ENCODE data around the gene GJA3.

The GJA3 gene

GRCh38 chr13:20136781-20137703 is 23.8 kb downstream of the GJA3 start:
- Histone ChIP-seq H3K4me1 (ENCODE audit: control insufficient read depth, insufficient read depth, low read length) (no peaks in the 10 kb centered on the region), H3K36me3 (ENCODE audit: control insufficient read depth, insufficient read depth, low read length) (no peaks in the 10 kb centered on the region), H3K9me3 (ENCODE audit: control insufficient read depth, insufficient read depth, low read length) (no peaks in the 10 kb centered on the region), H3K9ac (ENCODE audit: low read depth, low read length) (no peak overlapping the region), H3K4me3 (ENCODE audit: low read depth, low read length) (peak overlapping the region; percentile 46), H3K27ac (ENCODE audit: low read depth, low read length) (no peak overlapping the region), H3K27me3 (ENCODE audit: control insufficient read depth, insufficient read depth, low read length) (peaks cover 22% of the 10 kb centered on the region)

GRCh38 chr13:20134732-20135131 is 26.1 kb downstream of the GJA3 start:
- Histone ChIP-seq H3K27ac (ENCODE audit: low read depth, low read length) (no peak overlapping the region), H3K9me3 (ENCODE audit: control insufficient read depth, insufficient read depth, low read length) (no peaks in the 10 kb centered on the region), H3K36me3 (ENCODE audit: control insufficient read depth, insufficient read depth, low read length) (no peaks in the 10 kb centered on the region), H3K9ac (ENCODE audit: low read depth, low read length) (no peak overlapping the region), H3K4me3 (ENCODE audit: low read depth, low read length) (no peak overlapping the region), H3K4me1 (ENCODE audit: control insufficient read depth, insufficient read depth, low read length) (no peaks in the 10 kb centered on the region), H3K27me3 (ENCODE audit: control insufficient read depth, insufficient read depth, low read length) (peaks cover 42% of the 10 kb centered on the region)

- H3K36me3 ChIP-seq (ENCODE audit: control insufficient read depth, insufficient read depth, low read length): no peaks in the 10 kb centered on the region
- H3K27me3 ChIP-seq (ENCODE audit: control insufficient read depth, insufficient read depth, low read length): peaks cover 53% of the 10 kb centered on the region
- no peak overlapping the region for H3K27ac ChIP-seq (ENCODE audit: low read depth, low read length)
- no peak overlapping the region for H3K4me3 ChIP-seq (ENCODE audit: low read depth, low read length)
- no peaks in the 10 kb centered on the region for H3K9me3 ChIP-seq (ENCODE audit: control insufficient read depth, insufficient read depth, low read length)
- H3K4me1 ChIP-seq (ENCODE audit: control insufficient read depth, insufficient read depth, low read length): peaks cover 5% of the 10 kb centered on the region; the same call in 1 of the 2 replicates
- H3K9ac ChIP-seq (ENCODE audit: low read depth, low read length): no peak overlapping the region
Measured at GRCh38 chr13:20132052-20132634, 28.7 kb downstream of the GJA3 start.

- Histone ChIP-seq H3K4me1 (ENCODE audit: control insufficient read depth, insufficient read depth, low read length) (peaks cover 5% of the 10 kb centered on the region; the same call in 1 of the 2 replicates), H3K27ac (ENCODE audit: low read depth, low read length) (no peak overlapping the region), H3K36me3 (ENCODE audit: control insufficient read depth, insufficient read depth, low read length) (no peaks in the 10 kb centered on the region), H3K27me3 (ENCODE audit: control insufficient read depth, insufficient read depth, low read length) (peaks cover 44% of the 10 kb centered on the region), H3K4me3 (ENCODE audit: low read depth, low read length) (no peak overlapping the region), H3K9me3 (ENCODE audit: control insufficient read depth, insufficient read depth, low read length) (no peaks in the 10 kb centered on the region), H3K9ac (ENCODE audit: low read depth, low read length) (no peak overlapping the region)
Measured at GRCh38 chr13:20131057-20131832, 29.6 kb downstream of the GJA3 start.

GRCh38 chr13:20130652-20131051 is 30.2 kb downstream of the GJA3 start:
- H3K27me3 ChIP-seq (ENCODE audit: control insufficient read depth, insufficient read depth, low read length): peaks cover 48% of the 10 kb centered on the region
- no peak overlapping the region for H3K9ac ChIP-seq (ENCODE audit: low read depth, low read length)
- H3K4me3 ChIP-seq (ENCODE audit: low read depth, low read length): no peak overlapping the region
- no peaks in the 10 kb centered on the region for H3K9me3 ChIP-seq (ENCODE audit: control insufficient read depth, insufficient read depth, low read length)
- no peaks in the 10 kb centered on the region for H3K36me3 ChIP-seq (ENCODE audit: control insufficient read depth, insufficient read depth, low read length)
- H3K27ac ChIP-seq (ENCODE audit: low read depth, low read length): no peak overlapping the region
- peaks cover 5% of the 10 kb centered on the region; the same call in 1 of the 2 replicates for H3K4me1 ChIP-seq (ENCODE audit: control insufficient read depth, insufficient read depth, low read length)

- H3K27me3 ChIP-seq (ENCODE audit: control insufficient read depth, insufficient read depth, low read length): peaks cover 48% of the 10 kb centered on the region
- no peak overlapping the region for H3K9ac ChIP-seq (ENCODE audit: low read depth, low read length)
Measured at GRCh38 chr13:20130012-20130411, 30.8 kb downstream of the GJA3 start.

GRCh38 chr13:20129076-20129475 is 31.8 kb downstream of the GJA3 start:
- Histone ChIP-seq H3K9ac (ENCODE audit: low read depth, low read length) (no peak overlapping the region), H3K36me3 (ENCODE audit: control insufficient read depth, insufficient read depth, low read length) (no peaks in the 10 kb centered on the region), H3K4me1 (ENCODE audit: control insufficient read depth, insufficient read depth, low read length) (peaks cover 5% of the 10 kb centered on the region; the same call in 1 of the 2 replicates), H3K27ac (ENCODE audit: low read depth, low read length) (no peak overlapping the region), H3K9me3 (ENCODE audit: control insufficient read depth, insufficient read depth, low read length) (no peaks in the 10 kb centered on the region), H3K4me3 (ENCODE audit: low read depth, low read length) (peak overlapping the region; percentile 81), H3K27me3 (ENCODE audit: control insufficient read depth, insufficient read depth, low read length) (peaks cover 48% of the 10 kb centered on the region)

More at GRCh38 chr13:20130012-20130411, 30.8 kb downstream of the GJA3 start:
- H3K27ac ChIP-seq (ENCODE audit: low read depth, low read length): no peak overlapping the region
- H3K9me3 ChIP-seq (ENCODE audit: control insufficient read depth, insufficient read depth, low read length): no peaks in the 10 kb centered on the region
- no peak overlapping the region for H3K4me3 ChIP-seq (ENCODE audit: low read depth, low read length)
- H3K4me1 ChIP-seq (ENCODE audit: control insufficient read depth, insufficient read depth, low read length): peaks cover 5% of the 10 kb centered on the region; the same call in 1 of the 2 replicates
- no peaks in the 10 kb centered on the region for H3K36me3 ChIP-seq (ENCODE audit: control insufficient read depth, insufficient read depth, low read length)

- Histone ChIP-seq H3K9ac (ENCODE audit: low read depth, low read length) (no peak overlapping the region), H3K4me3 (ENCODE audit: low read depth, low read length) (peak overlapping the region; percentile 81), H3K4me1 (ENCODE audit: control insufficient read depth, insufficient read depth, low read length) (peaks cover 5% of the 10 kb centered on the region; the same call in 1 of the 2 replicates), H3K36me3 (ENCODE audit: control insufficient read depth, insufficient read depth, low read length) (no peaks in the 10 kb centered on the region), H3K27ac (ENCODE audit: low read depth, low read length) (no peak overlapping the region), H3K9me3 (ENCODE audit: control insufficient read depth, insufficient read depth, low read length) (no peaks in the 10 kb centered on the region), H3K27me3 (ENCODE audit: control insufficient read depth, insufficient read depth, low read length) (peaks cover 48% of the 10 kb centered on the region)
Measured at GRCh38 chr13:20128459-20128931, 32.4 kb downstream of the GJA3 start.

GRCh38 chr13:20127562-20128458 is 33.0 kb downstream of the GJA3 start:
- Histone ChIP-seq H3K36me3 (ENCODE audit: control insufficient read depth, insufficient read depth, low read length) (no peaks in the 10 kb centered on the region), H3K9me3 (ENCODE audit: control insufficient read depth, insufficient read depth, low read length) (no peaks in the 10 kb centered on the region), H3K9ac (ENCODE audit: low read depth, low read length) (peak overlapping the region; percentile 46; the same call in 1 of the 2 replicates), H3K27me3 (ENCODE audit: control insufficient read depth, insufficient read depth, low read length) (peaks cover 48% of the 10 kb centered on the region), H3K27ac (ENCODE audit: low read depth, low read length) (no peak overlapping the region), H3K4me3 (ENCODE audit: low read depth, low read length) (peak overlapping the region; percentile 81), H3K4me1 (ENCODE audit: control insufficient read depth, insufficient read depth, low read length) (peaks cover 5% of the 10 kb centered on the region; the same call in 1 of the 2 replicates)

- peaks cover 5% of the 10 kb centered on the region; the same call in 1 of the 2 replicates for H3K4me1 ChIP-seq (ENCODE audit: control insufficient read depth, insufficient read depth, low read length)
- peak overlapping the region; percentile 81 for H3K4me3 ChIP-seq (ENCODE audit: low read depth, low read length)
- no peak overlapping the region for H3K9ac ChIP-seq (ENCODE audit: low read depth, low read length)
- H3K36me3 ChIP-seq (ENCODE audit: control insufficient read depth, insufficient read depth, low read length): no peaks in the 10 kb centered on the region
- H3K27me3 ChIP-seq (ENCODE audit: control insufficient read depth, insufficient read depth, low read length): peaks cover 48% of the 10 kb centered on the region
- H3K27ac ChIP-seq (ENCODE audit: low read depth, low read length): no peak overlapping the region
- H3K9me3 ChIP-seq (ENCODE audit: control insufficient read depth, insufficient read depth, low read length): no peaks in the 10 kb centered on the region
Measured at GRCh38 chr13:20127262-20127561, 33.6 kb downstream of the GJA3 start.

All from HUES48 (cell line).